Measurements from ENCODE around the gene KDM2B. TPM values are rescaled to one million over a fixed set of nuclear protein-coding genes. Genes with fewer than 3 reads are reported as not detected.

The KDM2B gene
- total RNA-seq, 1 donor from 2014 or later: 36.8 TPM

GRCh38 chr12:121379945-121380344, 200.9 kb downstream of the KDM2B start:
- DNase-seq (no peak), ATAC-seq (no peak)
- Histone ChIP-seq H3K4me3 (no peak overlapping the region), H3K36me3 (no peaks in the 10 kb centered on the region), H3K27ac (no peak overlapping the region), H3K4me1 (no peaks in the 10 kb centered on the region), H3K27me3 (ENCODE audit: low read depth) (no peaks in the 10 kb centered on the region), H3K9me3 (no peaks in the 10 kb centered on the region)
- intact Hi-C loops (cut with DNase I): no loop called here
- no peak for TF ChIP-seq CTCF (IDR thresholded peaks at IDR 0.05)

Small RNA genes within 50 kb of the gene (microRNA-seq; reads per million reads assigned to microRNA genes)
- gene MIR7107 (ENCODE audit: borderline number of aligned reads): not detected

Other genes starting within 250 kb of the KDM2B start
- gene ANAPC5, start 228.6 kb downstream of the KDM2B start, total RNA-seq: 79.7 TPM
- 23.0 TPM for gene RNF34, start 180.9 kb downstream of the KDM2B start, total RNA-seq
- 39.0 TPM for gene ORAI1, start 45.5 kb upstream of the KDM2B start, total RNA-seq
- 2.1 TPM for gene MORN3, start 88.6 kb upstream of the KDM2B start, total RNA-seq
- 13.4 TPM for gene TMEM120B, start 131.7 kb upstream of the KDM2B start, total RNA-seq
- 28.7 TPM for gene RHOF, start 212.7 kb upstream of the KDM2B start, total RNA-seq
- gene SETD1B, start 223.0 kb upstream of the KDM2B start, total RNA-seq: 19.7 TPM

All from lower lobe of right lung (tissue), 2 donors.